ENCODE results near the gene PHYHIPL. TPM values are rescaled to one million over a fixed set of nuclear protein-coding genes. Genes with fewer than 3 reads are reported as not detected.

The PHYHIPL gene
- total RNA-seq, 1 donor from 2014 or later, result 1.2 TPM

Other genes starting within 250 kb of the PHYHIPL start
- 16.8 TPM for gene FAM13C, start 185.9 kb downstream of the PHYHIPL start, total RNA-seq